Lower leg skin (tissue), 4 donors: ENCODE data around the gene ITGAD. TPM values are rescaled to one million over a fixed set of nuclear protein-coding genes. Genes with fewer than 3 reads are reported as not detected.

Experiments used
- DNase-seq, 2 donors: peaks; one replicate each; pipeline ENCODE4 v3.0.0-alpha.2; 2019; ENCODE audit warnings: low spot score in 2 of 2
- H3K4me3 ChIP-seq: fragments of 200-600 bp; sonication (generic); 2 replicates; pipeline ENCODE4 v1.5.1; 2017; ENCODE audit warnings: mild to moderate bottlenecking, low read depth; ENCODE audit not compliant: poor library complexity, severe bottlenecking
- POLR2A ChIP-seq, 2 donors: fragments of 450-650 bp; IDR thresholded peaks; one replicate each; pipeline ENCODE4 v1.6.1; 2016 to 2017; ENCODE audit warnings: antibody characterized with exemption in 2 of 2, mild to moderate bottlenecking in 1 of 2, moderate library complexity in 1 of 2
- WGBS, 2 donors: methylation state at CpG; one replicate each; pipeline ENCODE4 v1.1.5; 2018; 5-methylcytosine and 5-hydroxymethylcytosine counted together
- intact Hi-C: fragments of 100-400 bp; cut with DNase I; formaldehyde crosslinking; loops from one replicate; pipeline ENCODE4 v1.15.0; 2023; ENCODE audit warnings: low total_unique reads
- total RNA-seq, 4 donors: library from RNA; depleted of rRNA; stranded (reverse); fragments of >200 nt; gene quantifications; one replicate each; pipeline ENCODE4 v1.1.0, GENCODE V29; 2016
- TF ChIP-seq, protein P1 (sequence below), 3 donors: fragments of 450-650 bp; IDR thresholded peaks; one replicate each; pipeline ENCODE4 v1.5.1; 2016; ENCODE audit warnings: antibody characterized with exemption in 3 of 3, mild to moderate bottlenecking in 3 of 3, moderate library complexity in 2 of 3

Gene ITGAD
- total RNA-seq, 4 donors from 2014 or later: not detected

DNA sequence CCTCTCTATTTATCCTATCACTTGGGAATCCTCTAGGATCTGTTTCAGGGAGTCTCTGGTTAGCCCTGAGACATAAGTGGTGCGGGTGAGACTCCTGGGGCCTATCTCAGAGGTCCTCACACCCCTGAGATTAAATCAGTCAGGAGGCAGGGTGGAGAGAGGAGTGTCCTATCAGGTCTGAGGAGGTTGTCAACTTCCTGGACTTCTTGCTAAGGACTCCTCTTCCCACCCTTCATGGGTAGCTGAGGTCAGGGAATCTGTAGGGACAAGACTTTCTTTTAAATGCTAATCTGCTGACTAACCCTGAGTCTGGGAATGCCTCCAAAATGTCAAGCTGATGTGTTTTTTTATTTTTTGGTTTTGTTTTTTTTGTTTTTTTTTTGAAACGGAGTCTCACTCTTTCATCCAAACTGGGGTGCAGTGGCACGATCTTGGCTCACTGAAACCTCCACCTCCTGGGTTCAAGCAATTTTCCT is 59.5 kb downstream of the ITGAD start:
- TF ChIP-seq, protein P1, sequence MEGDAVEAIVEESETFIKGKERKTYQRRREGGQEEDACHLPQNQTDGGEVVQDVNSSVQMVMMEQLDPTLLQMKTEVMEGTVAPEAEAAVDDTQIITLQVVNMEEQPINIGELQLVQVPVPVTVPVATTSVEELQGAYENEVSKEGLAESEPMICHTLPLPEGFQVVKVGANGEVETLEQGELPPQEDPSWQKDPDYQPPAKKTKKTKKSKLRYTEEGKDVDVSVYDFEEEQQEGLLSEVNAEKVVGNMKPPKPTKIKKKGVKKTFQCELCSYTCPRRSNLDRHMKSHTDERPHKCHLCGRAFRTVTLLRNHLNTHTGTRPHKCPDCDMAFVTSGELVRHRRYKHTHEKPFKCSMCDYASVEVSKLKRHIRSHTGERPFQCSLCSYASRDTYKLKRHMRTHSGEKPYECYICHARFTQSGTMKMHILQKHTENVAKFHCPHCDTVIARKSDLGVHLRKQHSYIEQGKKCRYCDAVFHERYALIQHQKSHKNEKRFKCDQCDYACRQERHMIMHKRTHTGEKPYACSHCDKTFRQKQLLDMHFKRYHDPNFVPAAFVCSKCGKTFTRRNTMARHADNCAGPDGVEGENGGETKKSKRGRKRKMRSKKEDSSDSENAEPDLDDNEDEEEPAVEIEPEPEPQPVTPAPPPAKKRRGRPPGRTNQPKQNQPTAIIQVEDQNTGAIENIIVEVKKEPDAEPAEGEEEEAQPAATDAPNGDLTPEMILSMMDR (IDR thresholded peaks at IDR 0.05): no peak
- no peak for TF ChIP-seq POLR2A (IDR thresholded peaks at IDR 0.05)
- no peak overlapping the region for H3K4me3 ChIP-seq
- 20 to 27% methylated on average over 3 of the region's 3 CpGs for WGBS, 2 donors
- DNase-seq: peak in 1 of 2 donors; percentile 75
- intact Hi-C loops: no loop called here

DNA sequence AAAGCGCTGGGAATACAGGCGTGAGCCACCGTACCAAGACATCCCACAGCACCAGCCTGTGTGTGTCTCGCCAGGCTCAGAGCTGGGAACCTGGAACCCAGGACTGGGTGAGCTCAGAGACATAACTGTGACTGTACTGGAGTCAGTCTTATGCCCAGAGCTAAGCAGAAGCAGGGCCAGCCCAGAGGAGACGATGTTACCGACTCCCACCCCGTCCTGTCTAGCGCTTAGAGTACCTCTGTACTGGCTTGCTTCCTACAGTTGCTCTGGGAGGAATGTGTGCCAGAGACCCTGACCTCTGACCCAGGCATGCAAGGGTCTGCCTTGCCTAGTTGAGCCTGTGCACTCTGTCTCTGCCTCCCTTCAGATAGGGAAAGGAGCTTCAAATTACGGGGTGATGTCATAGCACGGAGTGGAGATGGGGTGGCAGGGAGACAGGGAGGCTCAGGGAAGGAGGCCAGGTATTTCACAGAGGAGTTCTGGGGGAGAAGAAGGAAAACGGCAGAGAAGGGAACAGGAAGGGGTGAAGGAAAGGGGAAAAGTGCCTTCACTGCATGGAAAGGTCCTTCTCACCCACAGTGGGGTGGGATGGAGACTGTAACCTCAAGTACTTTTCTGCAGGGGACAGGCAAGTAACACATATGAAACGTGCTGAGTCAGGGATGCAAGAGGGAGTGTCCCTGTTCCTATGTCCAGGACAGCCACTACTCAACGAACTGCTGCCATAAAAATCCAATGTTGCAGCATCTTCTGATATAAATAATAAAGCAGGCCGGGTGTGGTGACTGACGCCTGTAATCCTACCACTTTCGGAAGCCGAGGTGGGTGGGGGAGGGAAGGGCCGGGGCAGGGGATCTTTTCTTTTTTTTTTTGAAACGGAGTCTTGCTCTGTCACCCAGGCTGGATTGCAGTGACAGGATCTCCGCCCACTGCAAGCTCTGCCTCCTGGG is 60.4 kb downstream of the ITGAD start:
- peak; percentile 80 to 88 for DNase-seq
- 23 to 29% methylated on average over 20 of the region's 20 CpGs for WGBS, 2 donors
- TF ChIP-seq, protein P1 (IDR thresholded peaks at IDR 0.05): no peak
- no peak for TF ChIP-seq POLR2A (IDR thresholded peaks at IDR 0.05)
- no peak overlapping the region for H3K4me3 ChIP-seq
- intact Hi-C loops: no loop called here

DNA sequence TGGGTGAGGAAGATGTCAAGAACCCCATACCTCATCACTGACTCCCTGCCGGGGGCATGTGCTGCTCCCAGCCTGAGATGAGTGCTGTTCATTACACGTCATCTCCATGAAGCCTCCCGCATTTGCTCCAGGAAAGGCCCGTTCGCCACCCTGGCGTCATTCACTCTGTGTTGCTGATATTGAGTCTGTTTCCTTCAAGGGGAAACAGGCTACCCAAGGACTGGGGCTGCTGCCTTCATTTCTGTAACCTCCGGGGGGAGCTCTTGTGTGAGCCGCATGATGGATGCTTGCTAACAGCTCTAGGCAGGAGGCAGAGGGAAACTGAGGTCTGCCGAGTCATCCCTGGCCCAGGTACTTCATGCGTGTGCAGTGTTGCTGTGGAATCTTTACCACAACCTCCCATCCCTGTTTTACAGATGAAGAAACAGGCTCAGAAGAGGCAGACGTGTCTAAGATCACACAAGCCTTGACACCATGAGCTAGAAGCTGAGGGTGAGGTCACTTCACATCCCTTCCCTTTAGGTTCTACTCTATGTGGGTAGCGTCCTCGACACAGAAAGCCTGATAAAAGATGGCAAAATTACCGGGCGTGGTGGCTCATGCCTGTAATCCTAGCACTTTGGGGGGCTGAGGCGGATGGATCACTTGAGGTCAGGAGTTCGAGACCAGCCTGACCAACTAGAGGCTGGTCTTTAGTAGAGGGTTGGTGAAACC is 62.6 kb downstream of the ITGAD start:
- no peak for TF ChIP-seq POLR2A (IDR thresholded peaks at IDR 0.05)
- TF ChIP-seq, protein P1 (IDR thresholded peaks at IDR 0.05): no peak
- WGBS, 2 donors: 65 to 74% methylated on average over 17 of the region's 17 CpGs
- intact Hi-C loops: no loop called here
- DNase-seq: no peak
- H3K4me3 ChIP-seq: no peak overlapping the region

DNA sequence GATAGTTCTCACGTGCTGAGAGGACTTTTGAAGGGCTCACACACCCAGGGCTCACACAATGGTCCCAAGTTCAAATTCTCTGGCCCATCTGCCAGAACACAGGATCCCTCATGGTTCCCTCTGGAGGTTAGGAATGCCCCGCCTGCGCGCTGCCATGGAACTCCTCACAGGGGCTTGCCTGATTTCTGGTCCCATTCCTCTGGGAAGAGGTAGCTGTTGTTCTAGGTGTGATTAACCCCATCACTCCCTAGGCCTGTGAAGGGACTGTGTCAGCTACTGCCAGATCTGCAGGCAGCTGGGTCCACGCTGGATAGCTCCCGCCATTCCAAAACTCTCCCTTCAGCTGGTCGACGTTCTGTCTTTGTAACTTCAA is 63.8 kb downstream of the ITGAD start:
- TF ChIP-seq, protein P1 (IDR thresholded peaks at IDR 0.05): no peak
- no peak for TF ChIP-seq POLR2A (IDR thresholded peaks at IDR 0.05)
- DNase-seq: no peak
- intact Hi-C loops: no loop called here
- H3K4me3 ChIP-seq: no peak overlapping the region
- 71 to 74% methylated on average over 8 of the region's 8 CpGs for WGBS, 2 donors

DNA sequence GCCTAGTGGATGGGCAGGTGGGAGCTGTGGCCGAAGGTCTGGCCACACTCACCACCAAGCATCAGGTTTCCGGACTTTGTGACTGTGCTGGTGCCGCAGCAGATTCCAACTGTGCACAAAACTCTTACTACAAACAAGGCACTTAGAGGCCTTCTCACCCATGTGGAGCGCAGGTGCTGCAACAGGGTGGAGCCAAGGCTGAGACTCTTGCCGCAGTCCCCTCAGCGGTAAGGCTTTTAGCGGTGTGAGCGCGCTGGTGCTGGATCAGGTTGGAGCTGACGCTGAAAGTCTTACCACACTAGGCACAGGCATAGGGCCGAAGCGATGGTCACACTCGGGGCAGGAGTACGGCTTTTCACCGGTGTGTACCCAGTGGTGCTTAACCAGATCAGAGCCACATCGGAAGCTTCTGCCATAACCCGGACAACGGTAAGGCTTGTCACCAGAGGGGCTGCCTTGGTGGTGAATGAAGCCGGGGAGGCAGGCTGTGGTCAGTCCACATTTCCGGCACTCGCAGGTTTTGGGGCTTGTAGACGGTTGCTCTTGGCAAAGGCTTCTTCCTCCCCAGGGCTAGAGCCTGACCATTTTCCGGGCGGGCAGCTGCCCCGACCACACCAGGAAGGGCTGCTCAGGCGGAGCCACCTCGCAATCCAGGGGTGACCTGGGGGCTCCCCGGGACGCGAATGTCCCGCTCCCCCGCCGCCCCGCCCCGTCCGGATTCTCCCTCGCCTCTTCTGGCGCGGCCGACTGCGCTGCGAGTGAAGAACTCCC is 65.1 kb downstream of the ITGAD start:
- peak in 1 of 2 donors; percentile 92 for DNase-seq
- intact Hi-C loops: no loop called here
- H3K4me3 ChIP-seq: peak overlapping the region; percentile 77
- 0 to 2% methylated on average over 27 to 35 of the region's 42 CpGs for WGBS, 2 donors
- TF ChIP-seq POLR2A (IDR thresholded peaks at IDR 0.05): no peak
- TF ChIP-seq, protein P1 (IDR thresholded peaks at IDR 0.05): no peak
